Tibial nerve (tissue), 3 donors: ENCODE results near the gene MYRFL.

Experiments used
- POLR2A ChIP-seq, 2 donors: fragments of 450-650 bp; IDR thresholded peaks; one replicate each; pipeline ENCODE4 v1.6.1; 2017; ENCODE audit warnings: antibody characterized with exemption in 2 of 2, mild to moderate bottlenecking in 2 of 2, moderate library complexity in 2 of 2
- TF ChIP-seq, protein P1 (sequence below), 5 experiments: fragments of 200-600 bp in 3 of 5; fragments of 450-650 bp in 2 of 5; sonication (generic) in 3 of 5; IDR thresholded peaks; one replicate each; pipeline ENCODE4 v1.5.1; 2016 to 2019; ENCODE audit warnings: antibody characterized with exemption in 5 of 5, mild to moderate bottlenecking in 3 of 5, moderate library complexity in 2 of 5

GRCh38 chr12:69836015-69836414 is 11.0 kb downstream of the MYRFL start:
- TF ChIP-seq POLR2A (IDR thresholded peaks at IDR 0.05), result no peak
- TF ChIP-seq, protein P1, sequence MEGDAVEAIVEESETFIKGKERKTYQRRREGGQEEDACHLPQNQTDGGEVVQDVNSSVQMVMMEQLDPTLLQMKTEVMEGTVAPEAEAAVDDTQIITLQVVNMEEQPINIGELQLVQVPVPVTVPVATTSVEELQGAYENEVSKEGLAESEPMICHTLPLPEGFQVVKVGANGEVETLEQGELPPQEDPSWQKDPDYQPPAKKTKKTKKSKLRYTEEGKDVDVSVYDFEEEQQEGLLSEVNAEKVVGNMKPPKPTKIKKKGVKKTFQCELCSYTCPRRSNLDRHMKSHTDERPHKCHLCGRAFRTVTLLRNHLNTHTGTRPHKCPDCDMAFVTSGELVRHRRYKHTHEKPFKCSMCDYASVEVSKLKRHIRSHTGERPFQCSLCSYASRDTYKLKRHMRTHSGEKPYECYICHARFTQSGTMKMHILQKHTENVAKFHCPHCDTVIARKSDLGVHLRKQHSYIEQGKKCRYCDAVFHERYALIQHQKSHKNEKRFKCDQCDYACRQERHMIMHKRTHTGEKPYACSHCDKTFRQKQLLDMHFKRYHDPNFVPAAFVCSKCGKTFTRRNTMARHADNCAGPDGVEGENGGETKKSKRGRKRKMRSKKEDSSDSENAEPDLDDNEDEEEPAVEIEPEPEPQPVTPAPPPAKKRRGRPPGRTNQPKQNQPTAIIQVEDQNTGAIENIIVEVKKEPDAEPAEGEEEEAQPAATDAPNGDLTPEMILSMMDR (IDR thresholded peaks at IDR 0.05), result no peak
